EL (cell line): Measurements from ENCODE around the gene PLXDC1.

Experiments
- DNase-seq: peaks from one replicate; pipeline ENCODE4 v3.0.0-alpha.2; 2016

Gene PLXDC1

GRCh38 chr17:39094607-39095308 lies 56.7 kb downstream of the PLXDC1 start:
- no peak for DNase-seq

- DNase-seq: no peak
Measured at GRCh38 chr17:39092692-39093230, 58.7 kb downstream of the PLXDC1 start.

- DNase-seq: no peak
Measured at GRCh38 chr17:39090908-39091665, 60.4 kb downstream of the PLXDC1 start.

- DNase-seq: no peak
Measured at GRCh38 chr17:39090400-39090799, 61.0 kb downstream of the PLXDC1 start.

- no peak for DNase-seq
Measured at GRCh38 chr17:39084558-39084957, 66.9 kb downstream of the PLXDC1 start.

- DNase-seq: no peak
Measured at GRCh38 chr17:39083270-39083669, 68.2 kb downstream of the PLXDC1 start.

GRCh38 chr17:39082482-39082881 lies 69.0 kb downstream of the PLXDC1 start:
- DNase-seq: no peak

GRCh38 chr17:39081851-39082250 lies 69.6 kb downstream of the PLXDC1 start:
- no peak for DNase-seq

- DNase-seq: peak; percentile 34
Measured at GRCh38 chr17:39080421-39081078, 70.9 kb downstream of the PLXDC1 start.

- no peak for DNase-seq
Measured at GRCh38 chr17:39079836-39080235, 71.6 kb downstream of the PLXDC1 start.

- DNase-seq: no peak
Measured at GRCh38 chr17:39077866-39078265, 73.6 kb downstream of the PLXDC1 start.

GRCh38 chr17:39077252-39077651 lies 74.2 kb downstream of the PLXDC1 start:
- DNase-seq: no peak

GRCh38 chr17:39074676-39075075 lies 76.8 kb downstream of the PLXDC1 start:
- DNase-seq: no peak

- no peak for DNase-seq
Measured at GRCh38 chr17:39073916-39074315, 77.5 kb downstream of the PLXDC1 start.

- no peak for DNase-seq
Measured at GRCh38 chr17:39073353-39073752, 78.1 kb downstream of the PLXDC1 start.

- DNase-seq: no peak
Measured at GRCh38 chr17:39071573-39071972, 79.9 kb downstream of the PLXDC1 start.

GRCh38 chr17:39069114-39069756 lies 82.2 kb downstream of the PLXDC1 start:
- peak; percentile 54 for DNase-seq

- no peak for DNase-seq
Measured at GRCh38 chr17:39064819-39065218, 86.6 kb downstream of the PLXDC1 start.

GRCh38 chr17:39064374-39064773 lies 87.1 kb downstream of the PLXDC1 start:
- peak; percentile 77 for DNase-seq

GRCh38 chr17:39063681-39064069 lies 87.8 kb downstream of the PLXDC1 start:
- DNase-seq: no peak

- peak; percentile 51 for DNase-seq
Measured at GRCh38 chr17:39062846-39063680, 88.4 kb downstream of the PLXDC1 start.

GRCh38 chr17:39058524-39058923 lies 92.9 kb downstream of the PLXDC1 start:
- DNase-seq: no peak
